SU-DHL-6 (cell line): ENCODE measurements around the gene NAT9.

Experiments used
- H2AFZ ChIP-seq: fragments of 200-600 bp; sonication (generic); 2 replicates; pipeline ENCODE4 v1.6.1; 2014; ENCODE audit warnings: low read depth, mild to moderate bottlenecking, moderate library complexity, mixed read lengths, antibody characterized with exemption, low read length; ENCODE audit not compliant: severe bottlenecking
- H3F3A ChIP-seq: fragments of 200-600 bp; shearing (Covaris generic); 2 replicates; pipeline ENCODE4 v1.6.0; 2016; ENCODE audit warnings: antibody characterized with exemption, mild to moderate bottlenecking; ENCODE audit not compliant: insufficient read depth
- H3K27ac ChIP-seq: fragments of 200-600 bp; sonication (generic); 2 replicates; pipeline ENCODE4 v1.5.1; 2016; ENCODE audit warnings: low read depth, mild to moderate bottlenecking, low read length, moderate library complexity, mixed read lengths
- H3K27me3 ChIP-seq: fragments of 200-600 bp; sonication (generic), shearing (Covaris generic); 2 replicates; pipeline ENCODE4 v1.6.0; 2014; ENCODE audit warnings: mild to moderate bottlenecking, low read length
- H3K36me3 ChIP-seq: fragments of 200-600 bp; sonication (generic); 2 replicates; pipeline ENCODE4 v1.6.1; 2014; ENCODE audit warnings: mild to moderate bottlenecking, low read length, mixed read lengths
- H3K4me2 ChIP-seq: fragments of 300-600, 200-600 bp; shearing (Covaris generic), sonication (generic); 2 replicates; pipeline ENCODE4 v1.6.0; 2014; ENCODE audit warnings: low read length, low read depth, mild to moderate bottlenecking; ENCODE audit not compliant: poor library complexity, severe bottlenecking
- H3K4me3 ChIP-seq: fragments of 200-600 bp; sonication (generic); 2 replicates; pipeline ENCODE4 v1.5.1; 2014; ENCODE audit warnings: antibody characterized with exemption, low read length, mild to moderate bottlenecking, mixed read lengths; ENCODE audit not compliant: insufficient read depth, poor library complexity, severe bottlenecking
- H3K79me2 ChIP-seq: fragments of 200-600 bp; sonication (generic); 2 replicates; pipeline ENCODE4 v1.6.1; 2014; ENCODE audit warnings: mild to moderate bottlenecking, low read length, moderate library complexity; ENCODE audit not compliant: insufficient read depth
- H3K9ac ChIP-seq: fragments of 200-600 bp; sonication (generic); 2 replicates; pipeline ENCODE4 v1.7.0; 2014; ENCODE audit warnings: mild to moderate bottlenecking, low read length
- H3K9me2 ChIP-seq: fragments of 200-600 bp; sonication (generic); replicated peaks from 2 replicates; pipeline ENCODE4 v1.6.1; 2014; ENCODE audit warnings: low read length; ENCODE audit not compliant: insufficient read depth
- H3K9me3 ChIP-seq: fragments of 200-600 bp; sonication (generic); 2 replicates; pipeline ENCODE4 v1.6.1; 2014; ENCODE audit warnings: low read length, mixed read lengths; ENCODE audit not compliant: insufficient read depth
- H4K20me1 ChIP-seq: fragments of 200-600 bp; sonication (generic); 2 replicates; pipeline ENCODE4 v1.6.1; 2014; ENCODE audit warnings: low read depth, mild to moderate bottlenecking, antibody characterized with exemption, low read length, moderate library complexity, mixed read lengths
- CTCF ChIP-seq: fragments of 200-600 bp; sonication (generic); IDR thresholded peaks from one replicate; pipeline ENCODE4 v1.5.1; 2017; ENCODE audit warnings: antibody characterized with exemption, mild to moderate bottlenecking, low read length, moderate library complexity; ENCODE audit not compliant: insufficient read depth, poor library complexity, severe bottlenecking
- EZH2phosphoT487 ChIP-seq: fragments of 200-600 bp; sonication (generic), shearing (Covaris generic); conservative IDR thresholded peaks from 2 replicates; pipeline ENCODE4 v1.6.1; 2018; ENCODE audit warnings: mild to moderate bottlenecking, antibody characterized with exemption, low read length, moderate library complexity, mixed read lengths

NAT9 gene

GRCh38 chr17:74776044-74776962 lies at the start of gene NAT9:
TSS of gene NAT9 (minus strand) at chr17:74776345. CDS start at chr17:74775698, 647 bp downstream.
- H3K79me2 ChIP-seq, result peaks cover 23% of the 10 kb centered on the region
- H4K20me1 ChIP-seq, result no peaks in the 10 kb centered on the region
- peak within 1 kb of the TSS; percentile 56 for H3K27ac ChIP-seq
- H3F3A ChIP-seq, result peaks cover 9% of the 10 kb centered on the region; the same call in 1 of the 2 replicates
- H3K36me3 ChIP-seq, result no peaks in the 10 kb centered on the region
- peak within 1 kb of the TSS; percentile 72 for H3K9ac ChIP-seq
- no peaks in the 10 kb centered on the region for H3K9me2 ChIP-seq
- no peaks in the 10 kb centered on the region for H3K27me3 ChIP-seq
- peak within 1 kb of the TSS; percentile 83 for H3K4me3 ChIP-seq
- H3K9me3 ChIP-seq, result no peaks in the 10 kb centered on the region
- H2AFZ ChIP-seq, result peak within 1 kb of the TSS; percentile 4
- H3K4me2 ChIP-seq, result peak within 1 kb of the TSS; percentile 82
- TF ChIP-seq EZH2phosphoT487, result no peak
- no peak for TF ChIP-seq CTCF

- Histone ChIP-seq H3K4me3 (no peak overlapping the region), H3F3A (no peaks in the 10 kb centered on the region), H4K20me1 (no peaks in the 10 kb centered on the region), H2AFZ (no peak overlapping the region), H3K9ac (no peak overlapping the region), H3K4me2 (no peak overlapping the region), H3K9me2 (no peaks in the 10 kb centered on the region), H3K27me3 (no peaks in the 10 kb centered on the region), H3K79me2 (no peaks in the 10 kb centered on the region), H3K36me3 (no peaks in the 10 kb centered on the region), H3K27ac (no peak overlapping the region), H3K9me3 (no peaks in the 10 kb centered on the region)
- TF ChIP-seq EZH2phosphoT487 (no peak), CTCF (no peak)
These were observed 48.9 kb upstream of the NAT9 start for GRCh38 chr17:74824961-74825627.

GRCh38 chr17:74822939-74823367 lies 46.8 kb upstream of the NAT9 start:
- H3K4me2 ChIP-seq, result no peak overlapping the region
- H3K27ac ChIP-seq, result no peak overlapping the region
- H3K36me3 ChIP-seq, result no peaks in the 10 kb centered on the region
- no peaks in the 10 kb centered on the region for H3K9me3 ChIP-seq
- H3K4me3 ChIP-seq, result no peak overlapping the region
- no peak overlapping the region for H2AFZ ChIP-seq
- H3F3A ChIP-seq, result no peaks in the 10 kb centered on the region
- H3K9me2 ChIP-seq, result no peaks in the 10 kb centered on the region
- H3K9ac ChIP-seq, result no peak overlapping the region
- TF ChIP-seq CTCF, result no peak
- no peak for TF ChIP-seq EZH2phosphoT487
- no peaks in the 10 kb centered on the region for H3K79me2 ChIP-seq
- no peaks in the 10 kb centered on the region for H4K20me1 ChIP-seq
- no peaks in the 10 kb centered on the region for H3K27me3 ChIP-seq
